Choroid plexus epithelial cell (primary cell): ENCODE data around the gene LDAF1.

Experiments
- DNase-seq: peaks from one replicate; pipeline ENCODE4 v3.0.0-alpha.2; 2010; ENCODE audit warnings: low read depth
- H3K4me3 ChIP-seq: 2 replicates; pipeline ENCODE4 v1.5.1; 2011; ENCODE audit warnings: low read depth, mild to moderate bottlenecking, control low read depth, low read length, moderate library complexity
- CTCF ChIP-seq: conservative IDR thresholded peaks from 2 replicates; pipeline ENCODE4 v1.5.1; 2011; ENCODE audit warnings: low read depth, mild to moderate bottlenecking, control low read depth, inconsistent platforms, low read length, moderate library complexity

The LDAF1 gene

DNA sequence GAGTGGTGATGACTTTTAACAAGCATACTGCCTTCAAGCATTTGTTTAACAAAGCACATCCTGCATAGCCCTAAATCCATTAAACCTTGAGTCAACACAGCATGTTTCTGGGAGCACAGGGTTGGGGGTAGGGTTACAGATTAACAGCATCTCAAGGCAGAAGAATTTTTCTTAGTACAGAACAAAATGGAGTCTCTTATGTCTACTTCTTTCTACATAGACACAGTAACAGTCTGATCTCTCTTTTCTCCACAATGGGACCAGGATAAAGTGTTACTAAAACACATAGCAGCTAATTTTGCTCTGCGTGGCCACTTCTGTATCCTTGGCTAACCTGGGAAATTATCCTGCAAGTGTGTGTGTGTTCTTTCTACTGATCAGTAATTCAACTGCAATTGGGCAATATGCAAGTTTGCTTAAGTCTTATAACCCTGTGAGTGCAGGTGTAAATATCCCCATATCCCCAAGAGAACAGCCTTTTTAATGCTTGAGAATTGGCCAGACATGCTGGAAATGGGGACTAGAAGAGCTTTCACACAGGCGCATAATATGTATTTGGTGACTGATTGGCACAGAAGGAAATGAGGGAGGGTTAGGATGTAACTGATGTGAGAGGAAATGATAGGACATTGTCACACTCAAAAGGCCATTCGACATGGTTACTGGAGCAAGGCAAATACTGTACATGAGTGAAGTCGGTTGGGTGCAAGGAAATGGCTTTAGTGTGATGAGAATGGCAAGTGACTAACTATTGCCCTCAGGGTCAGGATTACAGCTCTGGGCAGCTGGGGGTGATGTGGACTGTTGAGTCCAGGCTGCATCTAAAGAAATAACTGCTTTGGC lies 64.2 kb downstream of the LDAF1 start:
- no peak for TF ChIP-seq CTCF
- DNase-seq = no peak
- H3K4me3 ChIP-seq = no peak overlapping the region

GRCh38 chr16:21223787-21224186 lies 65.3 kb downstream of the LDAF1 start:
- TF ChIP-seq CTCF = no peak
- no peak for DNase-seq
- no peak overlapping the region for H3K4me3 ChIP-seq

DNA sequence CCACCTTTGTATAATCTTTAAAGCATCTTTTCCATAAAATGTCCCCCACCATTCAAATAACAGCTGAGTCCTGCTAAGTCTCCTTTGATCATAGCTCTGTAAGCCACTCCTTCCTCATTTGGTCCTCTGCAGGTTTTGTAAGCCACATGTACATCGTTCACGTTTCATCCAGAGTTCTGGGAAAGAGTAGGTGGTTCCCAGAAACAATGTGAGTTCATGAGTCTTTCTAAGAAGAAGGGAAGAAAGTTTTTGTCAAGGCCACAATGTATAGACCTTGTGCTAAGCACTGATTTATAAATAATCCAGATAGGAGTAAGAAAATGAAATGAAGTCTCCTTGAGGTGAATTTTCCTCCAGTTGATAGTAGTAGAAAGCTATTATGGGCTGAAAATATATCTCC lies 66.3 kb downstream of the LDAF1 start:
- TF ChIP-seq CTCF = no peak
- no peak overlapping the region for H3K4me3 ChIP-seq
- no peak for DNase-seq

GRCh38 chr16:21226749-21227148 lies 68.3 kb downstream of the LDAF1 start:
- H3K4me3 ChIP-seq = no peak overlapping the region
- TF ChIP-seq CTCF = no peak
- DNase-seq = no peak

DNA sequence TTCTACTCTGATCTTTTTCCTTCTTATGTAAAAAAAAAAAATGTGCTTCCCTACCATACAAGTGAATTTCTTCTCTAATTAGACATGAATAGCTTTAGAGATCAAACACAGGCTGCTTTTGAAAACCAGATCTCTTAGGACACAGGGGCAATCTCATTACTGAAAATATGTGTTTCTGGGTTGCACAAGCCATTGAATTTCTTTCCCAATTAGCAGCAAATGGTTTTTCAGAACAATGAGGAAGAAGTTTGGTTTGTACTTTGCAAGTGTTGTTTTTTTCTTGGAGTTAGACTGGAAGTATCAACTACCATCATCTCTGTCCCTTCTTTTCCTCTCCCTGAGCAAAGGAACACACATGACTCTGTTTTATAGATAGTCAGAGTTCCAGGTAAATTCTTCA lies 69.4 kb downstream of the LDAF1 start:
- TF ChIP-seq CTCF = no peak
- DNase-seq = no peak
- no peak overlapping the region for H3K4me3 ChIP-seq

GRCh38 chr16:21228361-21228872 lies 69.9 kb downstream of the LDAF1 start:
- no peak for TF ChIP-seq CTCF
- no peak for DNase-seq
- no peak overlapping the region for H3K4me3 ChIP-seq
